Liver (tissue), 9 donors: ENCODE results near the gene OFD1. TPM values are rescaled to one million over a fixed set of nuclear protein-coding genes. Genes with fewer than 3 reads are reported as not detected.

Source experiments
- DNase-seq: peaks from one replicate; pipeline ENCODE4 v3.0.0-alpha.2; 2017; ENCODE audit warnings: low spot score
- H3K27ac ChIP-seq, 2 donors: one replicate each; pipeline ENCODE4 v1.7.0; 2013; ENCODE audit warnings: inconsistent platforms in 2 of 2, low read length in 2 of 2, control low read depth in 1 of 2, low read depth in 1 of 2, mild to moderate bottlenecking in 1 of 2
- H3K27me3 ChIP-seq, 4 donors: one replicate each; pipeline versions ENCODE4 v1.6.1 to v1.7.0; 2013; ENCODE audit warnings: low read length in 3 of 4, inconsistent platforms in 1 of 4, mild to moderate bottlenecking in 1 of 4, moderate library complexity in 1 of 4; ENCODE audit not compliant: control insufficient read depth in 4 of 4, insufficient read depth in 4 of 4
- H3K36me3 ChIP-seq, 4 donors: one replicate each; pipeline versions ENCODE4 v1.6.1 to v1.7.0; 2013; ENCODE audit warnings: low read length in 3 of 4, mild to moderate bottlenecking in 3 of 4, low read depth in 1 of 4, moderate library complexity in 1 of 4; ENCODE audit not compliant: control insufficient read depth in 4 of 4, insufficient read depth in 3 of 4
- H3K4me1 ChIP-seq, 4 donors: one replicate each; pipeline versions ENCODE4 v1.6.1 to v1.7.0; 2013; ENCODE audit warnings: low read length in 3 of 4, mild to moderate bottlenecking in 3 of 4, moderate library complexity in 1 of 4; ENCODE audit not compliant: control insufficient read depth in 4 of 4, insufficient read depth in 4 of 4
- H3K4me3 ChIP-seq, 3 donors: one replicate each; pipeline versions ENCODE4 v1.6.1 to v1.7.0; 2013; ENCODE audit warnings: low read length in 3 of 3, control low read depth in 1 of 3, low read depth in 1 of 3, mild to moderate bottlenecking in 1 of 3
- H3K9ac ChIP-seq, 2 donors: one replicate each; pipeline ENCODE4 v1.7.0; 2013; ENCODE audit warnings: low read length in 2 of 2, mild to moderate bottlenecking in 2 of 2, moderate library complexity in 2 of 2, control low read depth in 1 of 2, low read depth in 1 of 2
- H3K9me3 ChIP-seq, 4 donors: one replicate each; pipeline versions ENCODE4 v1.6.1 to v1.7.0; 2013; ENCODE audit warnings: low read length in 3 of 4; ENCODE audit not compliant: control insufficient read depth in 4 of 4
- CTCF ChIP-seq: fragments of 150-350 bp; IDR thresholded peaks from 2 replicates; pipeline ENCODE4 v1.5.1; 2017; ENCODE audit warnings: improper control_type of control experiment, low read depth, low read length; ENCODE audit not compliant: missing input control
- EGR1 ChIP-seq, 2 donors: IDR thresholded peaks; 2 replicates each; pipeline ENCODE4 v1.6.1; 2016 to 2018; ENCODE audit warnings: antibody characterized with exemption in 2 of 2, low read depth in 2 of 2
- FOXA1 ChIP-seq: IDR thresholded peaks from 2 replicates; pipeline ENCODE4 v1.6.1; 2016; ENCODE audit warnings: antibody characterized with exemption
- FOXA2 ChIP-seq: IDR thresholded peaks from 2 replicates; pipeline ENCODE4 v1.6.1; 2016; ENCODE audit warnings: antibody characterized with exemption
- GABPA ChIP-seq, 2 donors: IDR thresholded peaks in 1 of 2; conservative IDR thresholded peaks in 1 of 2; 2 replicates each; pipeline ENCODE4 v1.6.1; 2016; ENCODE audit warnings: antibody characterized with exemption in 2 of 2, mild to moderate bottlenecking in 1 of 2, moderate library complexity in 1 of 2
- HNF4A ChIP-seq, 2 donors: conservative IDR thresholded peaks; 2 replicates each; pipeline ENCODE4 v1.6.1; 2016; ENCODE audit warnings: antibody characterized with exemption in 2 of 2, mild to moderate bottlenecking in 2 of 2
- HNF4G ChIP-seq: IDR thresholded peaks from 2 replicates; pipeline ENCODE4 v1.6.1; 2016; ENCODE audit warnings: antibody characterized with exemption
- JUND ChIP-seq, 2 donors: IDR thresholded peaks; 2 replicates each; pipeline ENCODE4 v1.6.1; 2016; ENCODE audit warnings: antibody characterized with exemption in 2 of 2
- MAX ChIP-seq: IDR thresholded peaks from 2 replicates; pipeline ENCODE4 v1.6.1; 2016; ENCODE audit warnings: antibody characterized with exemption
- NR2F2 ChIP-seq: IDR thresholded peaks from 2 replicates; pipeline ENCODE4 v1.6.1; 2016; ENCODE audit warnings: antibody characterized with exemption
- RAD21 ChIP-seq, 2 donors: IDR thresholded peaks; 2 replicates each; pipeline ENCODE4 v1.6.1; 2016; ENCODE audit warnings: antibody characterized with exemption in 2 of 2, mild to moderate bottlenecking in 2 of 2
- SP1 ChIP-seq: IDR thresholded peaks from 2 replicates; pipeline ENCODE4 v1.6.1; 2018; ENCODE audit warnings: antibody characterized with exemption, mild to moderate bottlenecking
- TAF1 ChIP-seq: conservative IDR thresholded peaks from 2 replicates; pipeline ENCODE4 v1.6.1; 2016; ENCODE audit warnings: antibody characterized with exemption, mild to moderate bottlenecking
- YY1 ChIP-seq: IDR thresholded peaks from 2 replicates; pipeline ENCODE4 v1.6.1; 2016; ENCODE audit warnings: antibody characterized with exemption, mild to moderate bottlenecking
- ZBTB33 ChIP-seq: IDR thresholded peaks from 2 replicates; pipeline ENCODE4 v1.6.1; 2016; ENCODE audit warnings: antibody characterized with exemption
- WGBS: extraction: QIAGEN DNeasy Blood & Tissue Kit; methylation state at CpG from one replicate; pipeline ENCODE4 v1.1.7; 2013; 5-methylcytosine and 5-hydroxymethylcytosine counted together
- polyA plus RNA-seq, 2 donors: library from polyadenylated mRNA; stranded (reverse) in 1 of 2; unstranded in 1 of 2; fragments of 200-250 nt in 1 of 2; fragments of >200 nt in 1 of 2; fragmentation: Nextera tagmentation in 1 of 2; extraction: Ambion mirVana in 1 of 2; gene quantifications; one replicate each; pipeline versions ENCODE4 v1.2.1 to v1.2.3, GENCODE V29; 2013 to 2015
- total RNA-seq, 2 donors: library from RNA; depleted of rRNA; stranded (reverse); fragments of >200 nt; gene quantifications; one replicate each; pipeline ENCODE4 v1.2.3, GENCODE V29; 2014
- TF ChIP-seq, protein P1 (sequence below): IDR thresholded peaks from 2 replicates; pipeline ENCODE4 v1.6.1; 2016; ENCODE audit warnings: antibody characterized with exemption
- donor health status: healthy.
- donor health status: healthy.
- donor health status: healthy.
- donor health status: healthy.
- donor health status: healthy.

Gene OFD1
- total and polyA plus RNA-seq, 4 donors = 2.9 to 15.7 (median 9.6) TPM

DNA sequence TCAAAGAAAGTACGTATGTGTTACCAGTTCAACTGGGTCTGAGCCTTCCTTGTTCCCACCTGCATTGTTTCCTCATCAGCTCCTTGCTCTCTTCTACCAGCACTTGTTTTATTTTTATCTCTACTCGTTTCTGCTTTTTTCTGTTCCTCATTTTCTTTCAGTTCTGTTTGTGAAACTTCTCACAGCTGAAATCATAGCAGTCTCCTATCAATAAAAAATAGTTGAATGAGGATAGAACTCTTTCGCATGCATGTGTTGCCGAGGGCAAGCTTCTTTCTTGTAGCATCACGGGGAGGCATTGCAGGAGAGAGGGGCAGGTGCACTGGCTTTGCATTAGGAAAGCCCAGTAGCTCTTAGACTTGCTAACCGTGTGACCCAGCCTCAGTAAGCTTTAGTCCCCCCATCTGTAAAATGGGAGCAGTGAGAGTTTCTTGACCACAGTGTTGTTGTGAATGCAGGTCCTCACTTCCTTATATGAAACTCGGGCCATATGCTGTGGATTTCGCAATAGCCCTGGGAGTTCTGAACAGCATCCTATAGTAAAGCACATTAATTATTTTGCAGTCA is 24.7 kb downstream of the OFD1 start:
- 86% methylated on average over 8 of the region's 8 CpGs for WGBS
- H3K36me3 ChIP-seq = peaks cover 0 to 48% (median 20%) of the 10 kb centered on the region in 4 donors
- TF ChIP-seq, protein P1, sequence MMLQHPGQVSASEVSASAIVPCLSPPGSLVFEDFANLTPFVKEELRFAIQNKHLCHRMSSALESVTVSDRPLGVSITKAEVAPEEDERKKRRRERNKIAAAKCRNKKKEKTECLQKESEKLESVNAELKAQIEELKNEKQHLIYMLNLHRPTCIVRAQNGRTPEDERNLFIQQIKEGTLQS = no peak
- TF ChIP-seq CTCF (no peak), GABPA (IDR thresholded peaks at IDR 0.05 in 1 of 2, conservative IDR thresholded peaks at IDR 0.05 in 1 of 2) (no peak), YY1 (no peak), SP1 (no peak), FOXA1 (no peak), NR2F2 (no peak), HNF4G (no peak), ZBTB33 (no peak)
- H3K9ac ChIP-seq = no peak overlapping the region
- no peaks in the 10 kb centered on the region for H3K4me1 ChIP-seq
- H3K27ac ChIP-seq = no peak overlapping the region
- H3K4me3 ChIP-seq = no peak overlapping the region
- DNase-seq = no peak
- H3K9me3 ChIP-seq = no peaks in the 10 kb centered on the region
- H3K27me3 ChIP-seq = no peaks in the 10 kb centered on the region

DNA sequence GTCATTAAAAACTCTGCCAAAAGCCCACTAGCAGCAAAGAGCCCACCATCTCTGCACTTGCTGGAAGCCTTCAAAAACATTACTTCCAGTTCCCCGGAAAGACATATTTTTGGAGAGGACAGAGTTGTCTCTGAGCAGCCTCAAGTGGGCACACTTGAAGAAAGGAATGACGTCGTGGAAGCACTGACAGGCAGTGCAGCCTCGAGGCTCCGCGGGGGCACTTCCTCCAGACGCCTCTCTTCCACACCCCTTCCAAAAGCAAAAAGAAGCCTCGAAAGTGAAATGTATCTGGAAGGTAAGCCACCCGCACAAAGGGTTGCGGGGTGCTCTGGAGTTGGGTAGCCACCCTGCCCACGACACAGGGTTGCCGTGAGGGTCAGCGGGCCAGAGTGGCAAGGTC is 25.9 kb downstream of the OFD1 start:
- Histone ChIP-seq H3K4me1 (peaks cover 0 to 5% (median 0%) of the 10 kb centered on the region in 4 donors), H3K9me3 (no peaks in the 10 kb centered on the region), H3K4me3 (no peak overlapping the region), H3K9ac (no peak overlapping the region), H3K27me3 (no peaks in the 10 kb centered on the region), H3K36me3 (peaks cover 0 to 48% (median 20%) of the 10 kb centered on the region in 4 donors), H3K27ac (no peak overlapping the region)
- no peak for TF ChIP-seq HNF4G
- TF ChIP-seq FOXA2 = no peak
- TF ChIP-seq ZBTB33 = no peak
- no peak for TF ChIP-seq YY1
- no peak for TF ChIP-seq JUND (IDR thresholded peaks at IDR 0.05)
- no peak for TF ChIP-seq HNF4A (conservative IDR thresholded peaks at IDR 0.05)
- TF ChIP-seq MAX = no peak
- TF ChIP-seq TAF1 = no peak
- no peak for TF ChIP-seq EGR1 (IDR thresholded peaks at IDR 0.05; ENCODE audit: low read depth in 2 of 2)
- TF ChIP-seq NR2F2 = no peak
- TF ChIP-seq FOXA1 = no peak
- no peak for TF ChIP-seq RAD21 (IDR thresholded peaks at IDR 0.05)
- DNase-seq = no peak
- 82% methylated on average over 13 of the region's 13 CpGs for WGBS
